RWPE2 (cell line): ENCODE results near the gene KIF1A.

Experiments used
- ATAC-seq: fragments of 200-7000 bp; cut with Tn5 transposase; 3 replicates; pipeline ENCODE4 v1.9.1; 2021; ENCODE audit warnings: low read depth
- DNase-seq: peaks from one replicate; pipeline ENCODE4 v3.0.0-alpha.2; 2020; ENCODE audit warnings: low spot score
- H3K27ac ChIP-seq: fragments of 450-650 bp; 2 replicates; pipeline ENCODE4 v1.5.1; 2017; ENCODE audit warnings: mild to moderate bottlenecking; ENCODE audit not compliant: poor library complexity, severe bottlenecking
- H3K27me3 ChIP-seq: fragments of 250-450 bp; sonication (Bioruptor Pico); 2 replicates; pipeline ENCODE4 v1.5.1; 2021; ENCODE audit warnings: mild to moderate bottlenecking, moderate library complexity; ENCODE audit not compliant: insufficient read depth, poor library complexity, severe bottlenecking
- H3K36me3 ChIP-seq: fragments of 250-450 bp; sonication (Bioruptor Pico); 2 replicates; pipeline ENCODE4 v1.5.1; 2020; ENCODE audit warnings: low read depth, mild to moderate bottlenecking, moderate library complexity
- H3K4me1 ChIP-seq: fragments of 250-450 bp; sonication (Bioruptor Pico); 2 replicates; pipeline ENCODE4 v1.5.1; 2021; ENCODE audit warnings: mild to moderate bottlenecking, moderate library complexity; ENCODE audit not compliant: insufficient read depth, poor library complexity, severe bottlenecking
- H3K4me3 ChIP-seq: fragments of 250-450 bp; sonication (Bioruptor Pico); 2 replicates; pipeline ENCODE4 v1.5.1; 2021; ENCODE audit warnings: mild to moderate bottlenecking, moderate library complexity; ENCODE audit not compliant: severe bottlenecking
- H3K9me3 ChIP-seq: fragments of 250-450 bp; sonication (Bioruptor Pico); 2 replicates; pipeline ENCODE4 v1.5.1; 2021; ENCODE audit warnings: mild to moderate bottlenecking, moderate library complexity; ENCODE audit not compliant: severe bottlenecking
- TF ChIP-seq, protein P1 (sequence below): fragments of 450-650 bp; IDR thresholded peaks from one replicate; pipeline ENCODE4 v1.5.1; 2017; ENCODE audit warnings: mild to moderate bottlenecking, moderate library complexity; ENCODE audit not compliant: poor library complexity, severe bottlenecking

Gene KIF1A

DNA sequence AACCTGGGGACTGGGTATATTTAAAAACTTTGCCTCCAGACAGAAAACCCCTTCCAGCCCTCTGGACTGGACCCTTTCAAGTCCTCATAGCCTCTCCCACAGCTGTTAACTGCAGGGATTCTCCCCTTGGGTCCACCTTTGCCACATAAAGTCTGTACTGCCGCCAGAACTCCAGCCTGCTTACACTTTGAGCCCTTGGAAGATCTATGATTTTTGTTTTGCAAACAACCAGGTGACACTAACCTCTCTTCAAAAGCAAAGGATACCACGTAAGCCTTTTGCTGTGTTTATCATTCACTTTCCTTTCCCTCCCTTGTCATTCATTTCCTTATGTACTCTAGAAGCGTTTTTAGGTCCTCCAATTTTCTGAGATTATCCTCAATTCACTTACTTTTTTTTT is 44.5 kb upstream of the KIF1A start:
- Histone ChIP-seq H3K27me3 (peaks cover 9% of the 10 kb centered on the region), H3K36me3 (no peaks in the 10 kb centered on the region), H3K4me1 (no peaks in the 10 kb centered on the region), H3K4me3 (no peak overlapping the region), H3K9me3 (no peaks in the 10 kb centered on the region), H3K27ac (no peak overlapping the region)
- TF ChIP-seq, protein P1, sequence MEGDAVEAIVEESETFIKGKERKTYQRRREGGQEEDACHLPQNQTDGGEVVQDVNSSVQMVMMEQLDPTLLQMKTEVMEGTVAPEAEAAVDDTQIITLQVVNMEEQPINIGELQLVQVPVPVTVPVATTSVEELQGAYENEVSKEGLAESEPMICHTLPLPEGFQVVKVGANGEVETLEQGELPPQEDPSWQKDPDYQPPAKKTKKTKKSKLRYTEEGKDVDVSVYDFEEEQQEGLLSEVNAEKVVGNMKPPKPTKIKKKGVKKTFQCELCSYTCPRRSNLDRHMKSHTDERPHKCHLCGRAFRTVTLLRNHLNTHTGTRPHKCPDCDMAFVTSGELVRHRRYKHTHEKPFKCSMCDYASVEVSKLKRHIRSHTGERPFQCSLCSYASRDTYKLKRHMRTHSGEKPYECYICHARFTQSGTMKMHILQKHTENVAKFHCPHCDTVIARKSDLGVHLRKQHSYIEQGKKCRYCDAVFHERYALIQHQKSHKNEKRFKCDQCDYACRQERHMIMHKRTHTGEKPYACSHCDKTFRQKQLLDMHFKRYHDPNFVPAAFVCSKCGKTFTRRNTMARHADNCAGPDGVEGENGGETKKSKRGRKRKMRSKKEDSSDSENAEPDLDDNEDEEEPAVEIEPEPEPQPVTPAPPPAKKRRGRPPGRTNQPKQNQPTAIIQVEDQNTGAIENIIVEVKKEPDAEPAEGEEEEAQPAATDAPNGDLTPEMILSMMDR = no peak
- no peak for DNase-seq
- ATAC-seq = no peak

DNA sequence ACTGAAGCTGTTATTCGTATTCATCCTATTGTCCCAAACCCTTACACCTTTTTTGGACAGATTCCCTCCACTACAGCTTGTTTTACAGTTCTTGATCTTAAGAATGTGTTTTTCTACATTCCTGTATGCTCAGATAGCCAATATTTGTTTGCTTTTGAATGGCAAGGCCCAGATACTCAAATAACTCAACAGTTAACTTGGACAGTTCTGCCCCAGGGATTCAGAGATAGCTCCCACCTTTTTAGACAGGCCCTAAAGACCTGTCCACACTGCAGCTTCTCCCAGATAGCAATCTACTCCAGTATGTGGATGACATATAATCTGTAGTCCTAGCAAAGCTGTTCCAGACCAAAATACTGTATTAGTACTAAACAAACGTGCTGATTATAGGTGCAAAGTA is 41.5 kb upstream of the KIF1A start:
- Histone ChIP-seq H3K36me3 (no peaks in the 10 kb centered on the region), H3K27ac (no peak overlapping the region), H3K9me3 (no peaks in the 10 kb centered on the region), H3K4me3 (no peak overlapping the region), H3K4me1 (no peaks in the 10 kb centered on the region), H3K27me3 (peaks cover 15% of the 10 kb centered on the region)
- TF ChIP-seq, protein P1 = no peak
- DNase-seq (no peak), ATAC-seq (no peak)

DNA sequence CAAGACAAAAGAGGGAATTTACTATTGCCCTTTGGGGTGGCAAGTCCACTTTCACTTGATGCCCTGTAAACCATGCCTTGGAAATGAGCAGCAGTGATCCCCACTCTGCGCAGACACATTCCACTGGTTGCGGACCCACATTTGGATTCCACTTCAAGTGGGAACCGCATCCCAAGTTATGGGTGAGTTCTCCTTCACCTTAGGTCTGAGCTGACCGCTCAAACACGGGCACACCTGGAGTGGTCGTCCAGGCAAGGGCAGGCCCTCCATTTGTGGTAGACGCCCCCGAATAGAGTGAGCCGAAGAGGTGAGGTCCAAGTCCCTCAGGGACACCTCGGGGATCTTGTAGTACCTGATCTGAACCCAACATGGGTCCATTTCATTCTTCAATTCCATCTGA is 38.9 kb upstream of the KIF1A start:
- H3K4me1 ChIP-seq = no peaks in the 10 kb centered on the region
- ATAC-seq = no peak
- H3K27ac ChIP-seq = no peak overlapping the region
- peaks cover 15% of the 10 kb centered on the region for H3K27me3 ChIP-seq
- TF ChIP-seq, protein P1 = no peak
- H3K9me3 ChIP-seq = no peaks in the 10 kb centered on the region
- H3K4me3 ChIP-seq = no peak overlapping the region
- H3K36me3 ChIP-seq = no peaks in the 10 kb centered on the region
- DNase-seq = no peak

DNA sequence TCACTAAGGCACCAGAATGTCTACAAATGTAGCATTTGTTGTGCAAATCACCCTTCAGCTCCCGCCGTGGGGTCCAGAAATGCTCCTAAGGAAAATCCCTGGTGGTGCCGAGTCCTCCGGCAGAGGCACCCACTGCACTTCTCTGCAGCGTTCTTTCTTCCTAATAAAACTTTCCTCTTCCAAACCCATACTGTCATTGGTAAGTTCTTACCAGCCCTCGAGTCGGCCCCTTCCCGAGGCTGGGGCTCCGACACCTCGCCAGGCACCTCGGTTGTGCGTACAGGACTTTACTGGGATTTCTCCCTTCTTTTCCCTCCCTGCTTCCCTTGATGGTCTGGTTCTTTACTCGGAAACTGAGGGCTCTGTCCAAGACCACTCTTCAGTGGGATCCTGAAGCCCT is 38.3 kb upstream of the KIF1A start:
- no peak for ATAC-seq
- no peaks in the 10 kb centered on the region for H3K36me3 ChIP-seq
- H3K27ac ChIP-seq = no peak overlapping the region
- no peak for DNase-seq
- TF ChIP-seq, protein P1 = no peak
- peaks cover 15% of the 10 kb centered on the region for H3K27me3 ChIP-seq
- H3K9me3 ChIP-seq = no peaks in the 10 kb centered on the region
- no peak overlapping the region for H3K4me3 ChIP-seq
- no peaks in the 10 kb centered on the region for H3K4me1 ChIP-seq

DNA sequence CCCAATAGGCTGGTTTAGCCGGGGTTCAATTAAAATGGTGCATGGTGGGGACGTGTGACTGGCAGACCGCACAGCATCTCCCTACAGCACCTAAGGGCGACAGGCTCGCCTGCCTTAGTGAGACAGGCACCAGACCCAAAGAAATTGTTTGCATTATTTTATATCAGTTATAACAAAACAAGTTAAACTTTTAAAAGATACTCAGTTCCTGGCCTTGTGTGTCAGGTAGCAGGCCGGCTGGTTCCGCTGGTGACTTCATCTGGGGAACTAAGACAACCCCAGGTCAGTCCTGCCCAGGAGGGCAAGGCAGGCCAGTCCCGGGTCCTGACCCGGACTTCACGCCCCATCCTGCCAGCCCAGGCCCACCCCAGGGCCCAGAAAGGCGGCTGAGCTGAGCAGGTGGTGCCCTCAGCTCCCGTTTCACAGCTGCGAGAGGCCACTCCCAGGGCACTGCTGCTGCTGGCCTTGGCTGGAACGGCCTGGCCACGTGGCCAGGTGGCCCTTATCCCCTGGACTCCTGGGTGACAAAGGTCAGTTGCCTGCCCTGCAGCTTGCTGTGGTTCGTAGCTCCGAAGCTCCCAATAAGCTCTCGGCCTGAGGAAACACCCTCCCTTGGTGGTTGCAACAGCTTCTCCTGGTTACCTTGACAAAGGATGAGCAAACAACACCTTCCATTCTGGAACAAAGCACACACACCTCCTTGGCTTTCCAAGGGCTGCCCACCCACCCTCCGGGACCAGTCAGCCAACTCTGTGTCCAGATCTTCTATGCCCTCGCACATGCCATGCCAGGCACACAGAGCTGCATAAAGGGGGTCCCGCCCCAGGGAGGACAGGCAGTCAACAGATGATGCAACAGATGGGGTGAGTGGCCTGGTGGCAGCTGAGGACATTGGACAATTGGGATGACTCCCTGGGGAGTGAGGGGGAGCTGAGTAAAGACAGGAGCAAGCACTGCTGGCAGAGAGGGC is 37.3 kb upstream of the KIF1A start:
- Histone ChIP-seq H3K9me3 (no peaks in the 10 kb centered on the region), H3K4me1 (no peaks in the 10 kb centered on the region), H3K27me3 (peaks cover 15% of the 10 kb centered on the region), H3K27ac (no peak overlapping the region), H3K4me3 (no peak overlapping the region), H3K36me3 (no peaks in the 10 kb centered on the region)
- DNase-seq (no peak), ATAC-seq (no peak)
- TF ChIP-seq, protein P1 = no peak
